Astrocyte of the cerebellum (primary cell): ENCODE results near the gene ARHGEF11.

Experiments
- DNase-seq: peaks from one replicate; pipeline ENCODE4 v3.0.0-alpha.2; 2011; ENCODE audit warnings: low read depth
- H3K4me3 ChIP-seq: 2 replicates; pipeline ENCODE4 v1.5.1; 2011; ENCODE audit warnings: mild to moderate bottlenecking, low read depth, low read length, moderate library complexity
- CTCF ChIP-seq: IDR thresholded peaks from 2 replicates; pipeline ENCODE4 v1.5.1; 2012; ENCODE audit warnings: low read length, low read depth, moderate library complexity, mild to moderate bottlenecking; ENCODE audit errors: missing control alignments
- in situ Hi-C: cut with HindIII; loops from 2 replicates; pipeline ENCODE4 v1.10.0; 2017; ENCODE audit warnings: low sequenced_read_pairs

ARHGEF11 gene

GRCh38 chr1:156898161-156898566 is 147.4 kb downstream of the ARHGEF11 start:
- H3K4me3 ChIP-seq: no peak overlapping the region
- DNase-seq: no peak
- in situ Hi-C loops: no loop called here
- no peak for TF ChIP-seq CTCF

GRCh38 chr1:156897078-156897825 is 148.3 kb downstream of the ARHGEF11 start:
- no peak for TF ChIP-seq CTCF
- no peak overlapping the region for H3K4me3 ChIP-seq
- peak; percentile 22 for DNase-seq
- in situ Hi-C loops: no loop called here

- no peak for TF ChIP-seq CTCF
- no peak overlapping the region for H3K4me3 ChIP-seq
- in situ Hi-C loops: no loop called here
- DNase-seq: peak; percentile 56
Observed at GRCh38 chr1:156896490-156897033, 149.0 kb downstream of the ARHGEF11 start.

GRCh38 chr1:156895927-156896326 is 149.6 kb downstream of the ARHGEF11 start:
- TF ChIP-seq CTCF: no peak
- DNase-seq: no peak
- no peak overlapping the region for H3K4me3 ChIP-seq
- in situ Hi-C loops: no loop called here

GRCh38 chr1:156895455-156895812 is 150.1 kb downstream of the ARHGEF11 start:
- DNase-seq: no peak
- no peak for TF ChIP-seq CTCF
- H3K4me3 ChIP-seq: no peak overlapping the region
- in situ Hi-C loops: no loop called here

- DNase-seq: no peak
- TF ChIP-seq CTCF: no peak
- peak overlapping the region; percentile 50 for H3K4me3 ChIP-seq
- in situ Hi-C loops: no loop called here
Observed at GRCh38 chr1:156894711-156895454, 150.7 kb downstream of the ARHGEF11 start.
